Measurements from ENCODE around the gene TMPRSS3.
A peak's percentile ranks its signal among the peaks of the same experiment; 100 is the strongest.

TMPRSS3 gene

DNA sequence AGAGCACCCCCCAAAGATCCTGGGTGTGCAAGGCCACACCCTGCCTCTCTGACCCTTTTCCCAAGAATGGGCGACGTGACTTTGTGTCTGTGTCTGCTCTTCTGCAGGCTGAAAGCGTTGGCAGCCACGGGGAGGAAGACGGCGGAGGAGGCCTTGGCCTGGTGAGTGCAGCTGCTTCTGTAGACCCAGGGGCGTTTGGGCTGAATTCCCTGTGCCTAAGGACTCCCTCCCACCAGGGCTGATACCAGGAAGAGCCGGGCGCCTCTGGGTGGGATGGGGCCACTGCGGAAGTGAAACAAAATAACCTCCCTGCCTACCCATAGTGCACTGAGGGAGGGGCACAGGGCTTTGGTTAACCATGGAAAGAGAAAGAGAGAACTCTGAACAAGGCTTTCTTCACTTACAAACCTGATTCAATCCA lies 10.4 kb upstream of the TMPRSS3 start:
- peak; percentile 46 for DNase-seq

DNA sequence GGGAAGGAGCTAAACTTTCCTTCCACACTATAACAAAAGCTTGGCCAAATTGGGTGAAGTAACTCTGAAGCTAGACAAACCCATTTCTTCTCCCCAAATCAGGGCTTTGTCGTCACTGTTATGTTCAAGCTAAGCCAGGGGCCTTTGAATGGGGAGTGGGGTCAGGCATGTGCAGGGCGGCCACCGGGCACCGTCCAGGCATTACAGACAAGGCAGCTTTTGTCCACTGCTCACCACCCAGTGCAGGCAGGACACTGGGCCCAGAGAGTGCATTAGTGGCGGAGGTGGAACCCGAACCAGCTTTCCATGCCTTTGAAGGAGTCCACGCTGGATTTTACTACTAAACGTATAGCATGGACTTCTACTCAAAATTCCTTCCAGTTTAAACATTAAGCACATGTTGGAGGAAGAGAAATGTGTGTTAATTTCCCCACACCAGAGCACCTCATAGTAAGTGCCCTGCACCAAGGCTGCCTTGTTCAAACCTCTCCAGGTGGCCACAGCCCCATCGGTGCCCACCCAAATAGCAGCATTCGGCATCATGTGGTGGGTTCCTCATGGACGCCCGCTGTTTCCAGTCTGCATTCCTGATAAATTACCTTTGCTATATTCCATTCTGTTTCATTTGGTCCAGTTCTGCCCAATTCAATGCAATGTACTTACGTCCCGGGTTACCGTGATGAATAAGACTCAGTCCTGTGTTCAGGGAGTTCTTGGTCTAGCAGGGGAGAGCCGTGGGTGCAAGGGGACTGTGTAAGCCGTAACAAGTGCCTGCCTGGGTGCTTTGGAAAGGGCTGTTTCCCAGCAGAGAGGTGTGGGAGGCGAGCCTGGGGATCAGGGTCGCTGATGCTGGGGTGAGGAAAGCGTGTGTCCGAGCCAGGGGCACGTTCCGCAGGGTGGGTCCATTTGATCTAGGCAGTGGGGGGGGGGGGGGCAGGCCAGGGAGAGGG lies 9.5 kb upstream of the TMPRSS3 start:
- DNase-seq: no peak

DNA sequence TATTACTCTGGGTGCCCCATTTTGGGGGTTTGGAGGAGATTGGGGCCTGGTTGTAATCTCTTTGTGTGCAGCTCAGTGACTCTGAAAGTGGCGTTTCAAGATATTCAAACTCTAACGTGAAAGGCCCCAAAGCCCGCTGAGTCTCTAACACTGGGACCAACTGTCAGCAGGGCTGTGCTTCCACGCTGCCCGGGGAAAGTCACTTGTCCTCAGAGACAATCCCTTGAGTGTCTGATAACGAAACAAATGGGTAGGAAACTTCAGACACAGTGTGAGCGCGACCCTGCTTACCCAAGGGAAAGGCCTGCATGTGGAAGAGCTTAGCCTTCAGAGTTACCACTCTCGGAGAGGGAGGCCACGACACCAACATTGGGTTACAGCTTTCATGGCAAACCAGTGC lies 8.7 kb upstream of the TMPRSS3 start:
- no peak for DNase-seq

DNA sequence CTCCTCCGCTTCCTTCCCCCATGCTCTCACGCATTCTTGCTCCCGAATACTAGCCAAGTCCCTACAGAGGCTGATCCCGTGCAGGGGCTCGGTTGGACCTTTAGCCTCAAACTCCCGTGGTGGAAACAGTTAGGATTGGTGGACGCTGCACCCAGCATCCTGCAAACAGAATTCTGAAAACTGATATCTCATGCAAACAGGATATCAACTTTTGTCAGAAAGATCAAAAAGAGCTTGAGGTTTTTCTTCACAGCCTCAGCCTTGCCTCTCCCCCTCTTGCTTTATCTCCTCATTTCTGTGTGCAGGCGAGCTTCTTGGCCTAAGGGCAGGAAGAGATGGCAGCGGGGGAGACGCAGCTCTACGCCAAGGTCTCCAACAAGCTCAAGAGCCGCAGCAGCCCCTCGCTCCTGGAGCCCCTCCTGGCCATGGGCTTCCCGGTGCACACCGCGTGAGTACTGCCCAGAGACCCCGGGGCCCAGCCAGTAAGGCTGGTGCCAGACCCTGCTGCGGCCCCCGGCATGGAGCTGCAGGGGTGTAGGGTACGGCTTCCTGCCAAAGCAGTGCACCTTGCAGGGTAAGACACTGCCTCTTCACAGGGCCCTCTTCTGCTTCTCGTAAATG lies 7.9 kb upstream of the TMPRSS3 start, which contains the start of gene UBASH3A:
UBASH3A (plus strand) TSS at position 292 of the 621 bp plus-strand sequence; CDS start at position 336, 44 bp downstream.
- DNase-seq: no peak

DNA sequence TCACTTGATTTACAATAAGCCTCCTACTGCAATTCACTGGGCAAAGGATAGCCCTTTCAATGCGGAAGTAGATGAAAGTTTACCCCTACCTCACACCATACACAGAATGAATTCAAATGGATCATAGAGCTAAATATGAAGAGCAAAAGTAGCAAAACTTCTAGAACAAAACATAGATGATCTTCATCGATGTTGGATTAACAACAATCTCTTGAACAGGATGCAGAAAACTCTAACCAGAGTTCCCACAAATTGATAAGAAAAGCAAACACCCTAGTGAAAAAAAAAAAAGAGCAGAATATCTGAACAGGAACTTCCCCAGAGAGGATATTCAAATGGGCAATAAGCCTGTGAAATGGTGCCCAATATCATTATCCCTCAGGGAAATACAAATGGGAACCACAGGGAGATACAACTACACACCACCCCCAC lies 6.0 kb upstream of the TMPRSS3 start:
- no peak for DNase-seq

DNA sequence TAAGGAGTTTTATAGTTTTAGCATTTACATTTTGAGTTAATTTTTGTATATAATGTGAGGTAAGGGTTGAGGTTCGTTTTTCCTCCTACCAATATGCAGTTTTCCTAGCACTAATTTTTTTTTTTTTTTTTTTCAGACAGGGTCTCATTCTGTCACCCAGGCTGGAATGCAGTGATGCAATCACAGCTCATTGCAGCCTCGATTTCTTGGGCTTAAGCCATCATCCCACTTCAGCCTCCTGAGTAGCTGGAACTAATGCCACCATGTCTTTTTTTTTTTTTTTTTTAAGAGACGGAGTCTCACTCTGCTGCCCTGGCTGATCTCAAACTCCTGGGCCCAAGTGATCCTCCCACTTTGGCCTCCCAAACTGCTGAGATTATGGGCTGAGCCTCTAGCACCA lies 5.3 kb upstream of the TMPRSS3 start:
- DNase-seq: no peak

DNA sequence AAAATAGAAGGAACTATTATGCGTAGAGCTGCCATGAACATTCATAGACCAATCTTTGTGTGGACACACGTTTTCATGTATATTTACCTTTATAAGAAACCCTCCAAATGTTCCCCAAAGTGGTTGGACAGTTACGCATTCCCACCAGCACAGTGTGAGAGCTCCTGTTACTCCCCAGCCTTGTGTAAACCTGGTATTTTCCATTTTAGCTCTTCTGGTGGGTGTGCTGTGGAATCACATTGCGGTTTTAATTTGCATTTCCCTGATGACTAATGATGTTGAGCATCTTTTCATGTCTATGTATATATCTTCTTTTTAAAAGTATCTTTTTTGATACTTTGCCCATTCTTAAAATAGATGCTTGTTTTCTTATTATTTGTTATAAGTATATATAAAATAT lies 4.7 kb upstream of the TMPRSS3 start:
- DNase-seq: no peak

DNA sequence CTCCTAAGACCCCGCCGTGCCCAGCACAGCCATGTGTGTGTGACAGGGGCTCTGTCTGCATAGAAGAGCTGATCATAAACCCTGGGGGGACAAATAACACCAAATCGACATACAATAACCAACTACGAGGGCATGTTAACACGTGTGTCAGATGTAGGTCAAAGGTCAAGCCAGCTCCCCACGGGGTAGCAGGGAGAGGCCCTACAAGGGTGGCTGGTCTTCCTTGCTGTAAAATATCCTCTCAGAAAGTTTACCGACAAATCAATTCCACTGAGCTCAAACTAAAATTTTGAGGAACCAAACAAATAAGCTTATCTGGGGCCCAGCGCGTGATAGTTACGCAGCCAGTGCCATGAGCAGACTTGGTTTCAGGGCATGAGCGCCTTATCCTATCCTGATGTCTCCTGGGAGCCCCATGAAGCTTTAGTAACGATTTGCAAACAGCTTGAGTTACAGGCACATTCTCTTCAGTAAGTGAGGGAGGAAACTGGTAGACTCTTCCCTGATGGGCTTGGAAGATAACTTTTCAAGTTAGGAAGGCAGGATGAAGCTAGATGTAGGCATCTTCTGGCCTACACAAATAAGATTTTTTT lies 2.7 kb upstream of the TMPRSS3 start:
- no peak for DNase-seq

DNA sequence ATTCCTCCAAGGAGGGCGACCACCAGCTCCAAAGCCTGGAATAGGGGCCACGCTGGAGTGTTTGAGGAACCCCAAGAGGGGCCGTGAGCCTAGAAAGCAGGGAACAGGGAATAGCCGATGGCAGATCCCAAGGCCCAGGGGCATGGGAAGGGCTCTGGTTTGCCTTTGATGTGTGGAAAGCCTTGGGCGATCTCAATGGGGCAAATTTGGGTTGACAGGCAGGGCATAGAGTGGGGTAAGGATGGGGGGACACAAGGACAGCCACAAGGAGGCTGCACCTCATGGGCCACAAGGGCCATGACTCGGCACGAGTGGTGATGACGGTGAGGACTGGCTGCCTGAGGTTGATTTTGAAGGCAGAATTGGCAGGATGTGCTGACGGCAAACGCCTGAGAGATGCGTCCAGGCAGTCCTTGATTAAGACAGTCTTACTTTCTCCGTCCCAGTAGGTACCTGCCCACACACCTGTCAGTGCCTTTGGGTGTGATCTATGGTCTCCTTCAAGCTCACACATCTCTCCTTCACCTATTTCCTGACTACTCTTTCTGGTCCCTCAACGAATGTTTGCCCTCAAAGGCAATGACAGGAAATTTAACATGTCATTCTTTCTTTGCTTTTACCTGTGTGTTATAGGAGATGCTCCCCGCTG lies 2.0 kb upstream of the TMPRSS3 start:
- no peak for DNase-seq

DNA sequence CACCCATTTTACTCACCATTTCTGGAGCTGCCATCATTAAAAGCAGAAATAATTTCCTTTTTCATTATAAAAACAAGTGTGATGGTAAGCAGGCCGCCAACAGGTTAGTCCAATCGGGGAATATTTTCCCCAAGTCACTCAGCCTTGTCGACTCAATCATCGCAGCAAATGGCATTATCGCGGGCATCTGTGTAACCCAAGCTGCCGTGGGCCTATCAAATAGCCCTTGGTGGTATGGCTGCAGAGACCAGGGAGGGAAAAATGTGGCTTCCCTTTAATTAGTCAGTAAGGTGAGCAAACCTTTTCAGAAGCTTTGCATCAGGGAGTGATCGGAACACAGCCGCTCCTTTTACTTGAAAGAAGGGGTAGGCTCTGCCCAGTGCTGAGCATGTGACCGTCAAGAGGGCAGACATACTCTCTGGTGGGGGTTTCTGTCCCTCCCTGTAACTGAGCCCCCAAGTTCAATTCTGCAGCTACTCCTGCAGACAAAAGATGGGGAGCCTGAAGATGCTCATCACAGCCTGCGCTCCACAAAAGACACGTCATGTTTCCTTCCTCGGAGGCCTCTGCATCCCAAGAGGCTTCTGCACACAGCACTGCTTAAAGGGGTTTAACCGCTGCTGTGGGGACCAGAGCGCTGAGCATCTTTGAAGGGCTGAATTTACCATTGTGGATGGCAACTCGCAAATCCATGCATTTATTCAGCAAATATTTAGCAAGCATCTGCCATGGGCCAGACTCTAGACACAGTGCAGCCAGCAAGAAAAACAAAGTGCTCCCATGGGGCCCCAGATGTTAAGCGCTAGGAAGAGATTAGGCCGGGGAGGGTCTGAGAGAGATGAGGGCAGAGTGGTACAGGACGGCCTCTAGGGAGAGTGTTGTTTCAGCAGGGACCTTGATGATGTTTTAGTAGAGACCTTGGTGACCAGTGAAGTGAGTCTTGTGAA lies 1.2 kb upstream of the TMPRSS3 start:
- no peak for DNase-seq

DNA sequence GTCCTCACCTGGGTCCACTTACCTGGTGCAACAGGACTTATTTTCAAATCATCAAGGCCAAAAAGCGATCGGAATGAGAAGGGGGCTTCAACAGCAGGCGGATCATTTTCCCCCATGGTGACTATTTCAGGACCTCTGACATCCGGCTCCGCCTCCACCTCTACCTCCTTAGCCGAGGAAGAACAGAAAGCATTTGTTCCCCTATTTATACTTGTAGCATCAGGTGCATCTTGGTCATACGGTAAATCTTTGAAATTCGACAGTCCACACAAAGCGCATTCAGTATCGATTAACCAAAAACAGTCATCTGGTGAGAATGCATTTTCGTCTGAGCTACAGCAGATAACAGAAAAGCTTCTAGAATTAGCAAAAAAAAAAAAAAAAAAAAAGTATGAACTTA lies 550 bp downstream of the TMPRSS3 start:
- DNase-seq: no peak

DNA sequence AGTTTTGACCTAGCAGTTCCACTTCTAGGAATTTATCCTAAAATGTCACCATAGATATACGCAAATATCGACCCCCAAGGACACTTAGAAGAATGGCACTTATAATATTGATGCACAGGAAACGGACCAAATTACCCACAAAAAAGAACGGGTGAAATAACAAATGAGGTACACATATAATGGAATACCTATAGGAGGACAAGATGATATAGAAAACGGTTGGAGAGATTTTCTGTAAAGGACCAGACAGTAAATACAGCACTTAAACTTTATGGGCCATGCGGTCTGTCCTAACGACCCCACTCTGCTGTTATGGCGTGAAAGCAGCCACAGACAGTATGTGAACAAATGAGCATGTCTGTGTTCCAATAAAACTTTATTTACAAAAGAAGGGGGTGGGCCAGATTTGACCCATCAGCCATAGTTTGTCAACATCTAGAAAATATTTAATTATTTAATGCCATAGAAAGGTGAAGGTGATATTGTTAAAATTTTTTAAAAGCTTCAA lies 2.4 kb downstream of the TMPRSS3 start:
- DNase-seq: no peak

DNA sequence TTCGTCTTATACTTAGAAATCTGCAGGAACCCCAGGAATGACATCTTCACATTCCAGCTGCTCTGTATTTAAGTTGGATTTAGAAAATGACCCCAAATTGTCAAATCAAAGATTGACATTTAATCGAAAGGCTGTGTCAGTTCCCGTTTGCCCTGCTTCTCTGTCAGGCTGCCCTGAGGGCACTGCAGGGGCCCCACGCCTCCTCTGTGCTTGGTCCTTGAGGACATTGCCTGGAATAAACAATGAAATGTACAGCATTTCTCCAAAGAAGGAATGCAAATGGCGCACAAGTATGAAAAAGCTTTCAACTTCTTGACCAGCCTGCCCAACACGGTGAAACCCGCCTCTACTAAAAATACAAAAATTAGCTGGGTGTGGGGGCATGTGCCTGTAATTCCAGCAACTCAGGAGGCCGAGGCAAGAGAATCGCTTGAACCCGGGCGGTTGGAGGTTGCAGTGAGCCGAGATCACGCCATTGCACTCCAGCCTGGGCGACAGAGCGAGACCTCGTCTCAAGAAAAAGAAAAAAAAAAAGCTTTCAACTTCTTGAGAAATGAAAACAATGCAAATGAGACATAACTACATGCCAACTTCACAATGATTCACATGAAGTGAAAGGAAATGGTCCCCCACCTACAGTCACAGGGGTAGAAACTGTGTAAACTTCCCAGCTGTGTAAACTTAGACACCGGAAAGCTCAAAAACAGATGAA lies 3.0 kb downstream of the TMPRSS3 start:
- no peak for DNase-seq

DNA sequence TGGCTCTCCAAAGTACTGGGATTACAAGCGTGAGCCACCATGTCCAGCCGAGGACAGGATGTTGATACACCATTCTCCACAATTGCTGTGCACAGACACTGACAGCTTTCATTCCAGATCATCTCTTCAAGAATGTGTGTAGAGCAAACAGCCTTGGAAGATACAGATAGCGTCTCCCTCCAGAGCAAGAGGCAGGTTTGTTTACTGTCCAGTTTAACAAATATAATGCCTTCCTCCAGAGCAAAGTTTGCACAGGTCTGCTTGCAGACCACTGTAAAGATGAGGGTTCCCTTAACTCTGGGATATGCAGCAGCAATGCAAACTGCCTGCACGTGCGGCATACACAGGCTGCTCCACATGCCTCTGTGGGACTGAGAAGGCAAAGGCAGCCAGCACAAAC lies 4.6 kb downstream of the TMPRSS3 start:
- no peak for DNase-seq

DNA sequence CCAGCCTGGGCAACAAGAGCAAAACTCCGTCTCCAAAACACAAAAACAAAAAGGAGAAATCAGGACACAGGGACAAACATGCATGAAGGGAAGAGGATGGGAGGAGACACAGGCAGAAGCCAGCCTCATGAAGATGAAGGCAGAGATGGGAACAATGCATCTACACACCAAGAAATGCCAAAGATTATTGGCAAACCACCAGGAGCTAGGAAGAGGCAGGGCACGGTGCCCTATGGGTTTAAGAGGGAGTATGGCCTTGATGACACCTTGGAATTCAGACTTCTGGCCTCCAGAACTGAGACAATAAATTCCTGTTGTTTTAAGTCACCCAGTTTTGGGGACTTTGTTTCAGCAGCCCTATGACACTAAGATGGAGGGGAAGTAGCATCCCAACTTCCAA lies 5.2 kb downstream of the TMPRSS3 start:
- no peak for DNase-seq

DNA sequence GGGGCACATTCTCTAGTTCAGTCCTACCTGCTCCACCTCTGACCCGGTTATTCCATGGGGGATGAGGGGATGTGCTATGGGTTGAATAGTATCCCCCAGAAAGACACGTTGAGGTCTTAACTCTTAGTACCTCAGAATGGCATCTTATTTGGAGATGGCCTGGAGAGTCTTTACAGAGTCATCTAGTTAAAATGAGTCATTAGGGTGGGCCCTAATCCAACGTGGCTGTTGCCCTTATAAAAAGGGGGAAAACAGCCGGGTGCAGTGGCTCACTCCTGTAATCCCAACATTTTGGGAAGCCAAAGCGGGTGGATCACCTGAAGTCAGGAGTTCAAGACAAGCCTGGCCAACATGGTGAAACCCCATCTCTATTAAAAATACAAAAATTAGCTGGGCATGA lies 5.7 kb downstream of the TMPRSS3 start:
- DNase-seq: no peak

DNA sequence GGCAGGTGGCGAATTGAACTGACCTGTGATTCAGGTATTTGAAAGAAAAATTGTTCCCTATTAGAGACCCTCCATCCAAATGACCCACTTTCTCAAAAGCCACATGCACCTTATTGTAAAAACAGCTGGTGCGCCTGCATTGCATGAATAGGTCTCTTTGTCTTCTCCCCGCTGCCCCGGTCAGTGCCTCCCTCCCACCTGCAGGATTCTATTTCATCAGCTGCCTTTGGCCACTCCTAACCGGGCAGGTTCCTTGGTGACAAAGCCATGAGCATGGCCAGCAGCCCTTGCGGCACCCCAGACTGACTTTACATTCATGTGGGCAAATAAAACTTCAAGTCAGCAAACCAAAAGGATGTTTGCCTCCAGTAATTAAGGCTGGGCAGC lies 6.4 kb downstream of the TMPRSS3 start:
- DNase-seq: no peak

DNA sequence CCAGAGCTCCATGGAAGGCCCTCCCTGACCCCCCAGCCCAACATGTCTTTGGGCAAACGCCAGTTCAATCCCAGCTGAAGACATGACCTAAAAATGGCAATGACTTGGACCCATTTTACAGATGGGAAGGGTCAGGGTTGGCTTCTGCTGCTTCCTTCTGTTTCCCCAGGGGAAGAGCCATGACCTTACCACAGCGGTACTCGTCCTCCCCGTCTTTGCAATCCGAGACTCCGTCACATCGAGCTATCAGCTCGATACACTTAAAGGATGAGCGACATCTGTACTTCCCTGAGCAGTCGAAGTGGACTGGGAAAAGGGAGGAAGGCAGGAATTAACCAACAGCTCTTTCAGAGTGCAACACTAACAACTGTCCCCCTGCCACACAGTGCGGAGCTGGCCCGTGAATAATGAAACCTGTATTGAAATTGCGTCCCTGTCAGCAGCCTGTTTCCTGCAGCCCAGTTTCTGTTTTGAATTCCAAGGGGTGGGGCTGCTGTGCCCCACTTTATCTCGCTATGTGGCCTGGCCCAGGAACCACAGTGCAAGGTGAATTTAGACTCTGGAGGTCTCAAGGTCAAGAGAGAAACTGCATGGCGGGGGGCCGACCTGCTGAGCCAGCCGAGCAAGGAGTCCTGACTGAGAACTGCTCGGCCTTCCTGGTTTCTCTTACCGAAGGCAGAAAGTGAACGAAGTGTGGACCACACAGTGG lies 7.0 kb downstream of the TMPRSS3 start:
- DNase-seq: no peak

DNA sequence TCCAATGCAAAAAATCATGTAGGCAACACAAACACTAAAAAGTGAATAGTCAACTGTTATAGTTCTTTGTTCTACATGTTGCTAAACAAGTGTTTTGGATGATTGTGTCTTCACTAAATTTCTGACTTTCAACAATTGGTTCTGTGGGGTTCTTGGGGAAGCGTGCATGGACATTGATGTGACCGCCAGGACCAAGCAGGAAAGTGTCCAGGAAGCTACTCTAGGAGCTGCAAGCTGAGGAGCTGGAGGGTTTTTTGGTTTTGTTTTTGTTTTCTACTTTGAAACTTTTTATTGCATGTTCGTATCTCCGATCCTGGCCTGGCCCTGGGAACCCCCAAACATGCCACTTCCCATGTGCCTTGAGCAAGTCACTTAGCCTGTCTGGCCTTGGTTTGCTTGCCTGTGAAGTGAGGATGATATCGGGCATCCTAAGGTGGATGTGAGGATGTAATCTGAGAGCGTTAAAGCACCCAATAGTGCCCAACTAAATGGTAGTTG lies 8.0 kb downstream of the TMPRSS3 start:
- no peak for DNase-seq

DNA sequence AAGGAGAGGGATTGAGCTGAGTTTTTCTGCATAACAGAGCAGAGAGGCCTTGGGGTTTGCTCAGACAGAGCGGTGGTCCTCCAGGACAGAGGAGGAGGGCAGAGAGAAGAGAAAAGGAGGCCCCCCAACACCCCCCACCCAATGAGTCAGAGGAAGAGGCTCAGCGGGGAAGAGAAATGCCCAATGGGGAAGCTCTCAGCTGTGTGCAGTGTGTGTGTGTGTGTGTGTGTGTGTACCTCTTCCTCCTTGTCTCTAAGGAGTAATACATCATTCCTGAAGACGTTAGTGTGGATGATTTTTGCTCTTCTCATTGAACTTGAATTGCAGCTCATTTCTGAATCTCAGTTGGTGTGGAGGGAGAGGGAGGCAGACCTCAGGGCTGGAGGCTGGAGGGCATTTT lies 8.7 kb downstream of the TMPRSS3 start:
- DNase-seq: no peak
